ENCODE results near the gene KATNAL1. TPM values are rescaled to one million over a fixed set of nuclear protein-coding genes. Genes with fewer than 3 reads are reported as not detected.
A peak's percentile ranks its signal among the peaks of the same experiment; 100 is the strongest.

Gene KATNAL1
- polyA plus RNA-seq, 1 donor (not counting 4 experiments of a cell fraction or from before 2014, with no cell fraction given), result 10.1 TPM

GRCh38 chr13:30308548-30308947, 1.2 kb upstream of the KATNAL1 start:
- peaks cover 13% of the 10 kb centered on the region for H3K4me1 ChIP-seq (ENCODE audit: control insufficient read depth, extremely low read depth, insufficient read depth, low read length)
- H3K27ac ChIP-seq (ENCODE audit: control insufficient read depth, insufficient read depth, low read length), result no peak overlapping the region
- H4K20me1 ChIP-seq (ENCODE audit: control insufficient read depth, extremely low read depth, insufficient read depth, low read length), result no peaks in the 10 kb centered on the region
- no peaks in the 10 kb centered on the region for H3K9me3 ChIP-seq (ENCODE audit: control insufficient read depth, low read depth, low read length)
- H2AFZ ChIP-seq (ENCODE audit: control insufficient read depth, low read length), result peak overlapping the region; percentile 7
- H3K9ac ChIP-seq (ENCODE audit: control insufficient read depth, extremely low read depth, insufficient read depth, low read length), result no peak overlapping the region
- H3K4me3 ChIP-seq (ENCODE audit: control insufficient read depth in 2 of 3, extremely low read depth in 1 of 3, insufficient read depth in 2 of 3, low read depth in 1 of 3, low read length in 3 of 3), result no peak overlapping the region
- TF ChIP-seq CTCF (optimal IDR thresholded peaks at IDR 0.05 in 1 of 3, IDR thresholded peaks at IDR 0.05 in 1 of 3, conservative IDR thresholded peaks at IDR 0.05 in 1 of 3; ENCODE audit: extremely low read depth in 1 of 3, insufficient read depth in 2 of 3, low read length in 3 of 3), result no peak
- no peak for TF ChIP-seq EZH2 (IDR thresholded peaks at IDR 0.05; ENCODE audit: low read length)
- peaks cover 31% of the 10 kb centered on the region for H3K79me2 ChIP-seq (ENCODE audit: control insufficient read depth, insufficient read depth, low read length)
- FAIRE-seq (no peak), DNase-seq (ENCODE audit: low read depth, low spot score) (no peak)
- dilution Hi-C loops (cut with MboI; ENCODE audit: extremely low pct_ligation_motif_present, low sequenced_read_pairs), result no loop called here
- H3K9me1 ChIP-seq (ENCODE audit: control insufficient read depth, extremely low read depth, insufficient read depth, low read length), result no peaks in the 10 kb centered on the region
- H3K36me3 ChIP-seq (ENCODE audit: control insufficient read depth in 2 of 2, extremely low read depth in 1 of 2, insufficient read depth in 2 of 2, low read length in 2 of 2), result peaks cover 0 to 6% of the 10 kb centered on the region in 2 experiments
- H3K4me2 ChIP-seq (ENCODE audit: control insufficient read depth, extremely low read depth, insufficient read depth, low read depth, low read length), result peak overlapping the region; percentile 77
- H3K27me3 ChIP-seq (ENCODE audit: control insufficient read depth, extremely low read depth, insufficient read depth, low read length), result no peaks in the 10 kb centered on the region

- Histone ChIP-seq H2AFZ (ENCODE audit: control insufficient read depth, low read length) (peak overlapping the region; percentile 98), H4K20me1 (ENCODE audit: control insufficient read depth, extremely low read depth, insufficient read depth, low read length) (no peaks in the 10 kb centered on the region), H3K79me2 (ENCODE audit: control insufficient read depth, insufficient read depth, low read length) (peaks cover 36% of the 10 kb centered on the region), H3K4me1 (ENCODE audit: control insufficient read depth, extremely low read depth, insufficient read depth, low read length) (peaks cover 13% of the 10 kb centered on the region), H3K36me3 (ENCODE audit: control insufficient read depth in 2 of 2, extremely low read depth in 1 of 2, insufficient read depth in 2 of 2, low read length in 2 of 2) (peaks cover 0 to 6% of the 10 kb centered on the region in 2 experiments), H3K9me3 (ENCODE audit: control insufficient read depth, low read depth, low read length) (no peaks in the 10 kb centered on the region), H3K9ac (ENCODE audit: control insufficient read depth, extremely low read depth, insufficient read depth, low read length) (peak overlapping the region; percentile 84), H3K4me3 (ENCODE audit: control insufficient read depth in 2 of 3, extremely low read depth in 1 of 3, insufficient read depth in 2 of 3, low read depth in 1 of 3, low read length in 3 of 3) (peak overlapping the region; percentile 86 to 96 (median 91)), H3K27ac (ENCODE audit: control insufficient read depth, insufficient read depth, low read length) (peak overlapping the region; percentile 69), H3K4me2 (ENCODE audit: control insufficient read depth, extremely low read depth, insufficient read depth, low read depth, low read length) (peak overlapping the region; percentile 77), H3K27me3 (ENCODE audit: control insufficient read depth, extremely low read depth, insufficient read depth, low read length) (no peaks in the 10 kb centered on the region), H3K9me1 (ENCODE audit: control insufficient read depth, extremely low read depth, insufficient read depth, low read length) (no peaks in the 10 kb centered on the region)
- dilution Hi-C loops (cut with MboI; ENCODE audit: extremely low pct_ligation_motif_present, low sequenced_read_pairs), result no loop called here
- DNase-seq (ENCODE audit: low read depth, low spot score) (no peak), FAIRE-seq (no peak)
- TF ChIP-seq EZH2 (IDR thresholded peaks at IDR 0.05; ENCODE audit: low read length) (no peak), CTCF (optimal IDR thresholded peaks at IDR 0.05 in 1 of 3, IDR thresholded peaks at IDR 0.05 in 1 of 3, conservative IDR thresholded peaks at IDR 0.05 in 1 of 3; ENCODE audit: extremely low read depth in 1 of 3, insufficient read depth in 2 of 3, low read length in 3 of 3) (no peak)
Measured at GRCh38 chr13:30307971-30308290, 580 bp upstream of the KATNAL1 start.
